ENCODE results near the gene RNF169. TPM values are rescaled to one million over a fixed set of nuclear protein-coding genes. Genes with fewer than 3 reads are reported as not detected.

RNF169 gene
- total RNA-seq, 1 donor from 2014 or later, result 20.9 TPM

DNA sequence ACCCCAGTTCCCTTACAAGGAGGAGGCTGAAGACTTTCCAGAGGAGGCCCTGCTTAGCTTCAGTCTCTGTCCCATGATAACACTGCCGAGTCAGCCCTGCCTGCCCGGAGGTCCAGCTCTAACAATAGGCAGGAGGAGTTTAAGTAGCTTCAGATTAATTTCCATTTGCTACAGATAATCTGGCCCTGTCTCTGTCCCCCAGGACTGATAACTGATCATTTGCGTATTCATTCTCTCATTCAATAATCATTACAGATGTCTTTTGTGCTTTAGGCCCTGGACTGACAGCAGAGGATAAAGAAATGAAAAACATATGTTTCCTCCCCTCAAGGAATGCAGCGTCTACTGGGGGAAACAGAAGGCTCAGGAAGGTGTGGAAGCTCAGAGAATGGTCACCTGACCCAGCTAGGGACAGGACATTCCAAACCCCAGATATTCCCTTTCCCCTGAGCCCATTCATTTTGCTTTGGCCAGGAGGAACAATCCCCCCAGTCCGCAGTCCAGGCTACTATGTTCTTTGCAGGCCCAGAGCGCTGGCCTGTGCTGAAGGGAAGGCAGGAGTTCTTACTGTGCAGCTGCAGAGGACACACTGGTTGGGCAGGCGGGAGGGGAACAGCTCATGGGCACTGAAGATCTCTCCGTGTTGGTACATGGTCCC lies 38.2 kb upstream of the RNF169 start:
- TF ChIP-seq, protein P1, sequence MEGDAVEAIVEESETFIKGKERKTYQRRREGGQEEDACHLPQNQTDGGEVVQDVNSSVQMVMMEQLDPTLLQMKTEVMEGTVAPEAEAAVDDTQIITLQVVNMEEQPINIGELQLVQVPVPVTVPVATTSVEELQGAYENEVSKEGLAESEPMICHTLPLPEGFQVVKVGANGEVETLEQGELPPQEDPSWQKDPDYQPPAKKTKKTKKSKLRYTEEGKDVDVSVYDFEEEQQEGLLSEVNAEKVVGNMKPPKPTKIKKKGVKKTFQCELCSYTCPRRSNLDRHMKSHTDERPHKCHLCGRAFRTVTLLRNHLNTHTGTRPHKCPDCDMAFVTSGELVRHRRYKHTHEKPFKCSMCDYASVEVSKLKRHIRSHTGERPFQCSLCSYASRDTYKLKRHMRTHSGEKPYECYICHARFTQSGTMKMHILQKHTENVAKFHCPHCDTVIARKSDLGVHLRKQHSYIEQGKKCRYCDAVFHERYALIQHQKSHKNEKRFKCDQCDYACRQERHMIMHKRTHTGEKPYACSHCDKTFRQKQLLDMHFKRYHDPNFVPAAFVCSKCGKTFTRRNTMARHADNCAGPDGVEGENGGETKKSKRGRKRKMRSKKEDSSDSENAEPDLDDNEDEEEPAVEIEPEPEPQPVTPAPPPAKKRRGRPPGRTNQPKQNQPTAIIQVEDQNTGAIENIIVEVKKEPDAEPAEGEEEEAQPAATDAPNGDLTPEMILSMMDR (IDR thresholded peaks at IDR 0.05), result no peak
- TF ChIP-seq POLR2AphosphoS5 (IDR thresholded peaks at IDR 0.05; ENCODE audit: insufficient read depth in 1 of 2, low read depth in 1 of 2), result no peak
- no peak for TF ChIP-seq POLR2A (IDR thresholded peaks at IDR 0.05)
- H3K36me3 ChIP-seq, result no peaks in the 10 kb centered on the region
- no peak overlapping the region for H3K4me3 ChIP-seq
- no peaks in the 10 kb centered on the region for H3K27me3 ChIP-seq
- H3K9me3 ChIP-seq, result no peaks in the 10 kb centered on the region
- intact Hi-C loops (cut with DNase I), result no loop called here
- DNase-seq (ENCODE audit: extremely low spot score in 2 of 2), result no peak
- H3K27ac ChIP-seq, result no peak overlapping the region
- no peaks in the 10 kb centered on the region for H3K4me1 ChIP-seq

DNA sequence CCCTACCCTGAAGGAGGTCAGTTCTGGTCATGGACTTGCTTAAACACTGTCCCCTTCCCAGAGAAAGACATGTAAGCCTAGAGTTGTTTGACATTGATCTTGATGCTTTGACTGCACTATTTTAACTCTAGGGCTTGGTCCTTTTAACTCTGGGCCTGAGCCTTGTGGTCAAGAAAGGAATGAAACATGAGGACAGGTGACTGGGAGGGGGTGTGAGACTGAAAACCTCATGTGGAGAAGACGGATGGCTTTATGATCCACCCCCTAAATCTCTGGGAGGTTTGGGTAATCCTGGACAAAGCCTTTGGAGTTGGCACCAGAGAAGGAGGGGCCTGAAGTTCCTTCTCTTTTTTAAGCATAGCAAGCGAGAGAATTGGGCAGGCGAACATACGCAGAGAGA lies 35.0 kb upstream of the RNF169 start:
- Histone ChIP-seq H3K27ac (no peak overlapping the region), H3K4me1 (no peaks in the 10 kb centered on the region), H3K9me3 (no peaks in the 10 kb centered on the region), H3K27me3 (no peaks in the 10 kb centered on the region), H3K36me3 (no peaks in the 10 kb centered on the region), H3K4me3 (no peak overlapping the region)
- TF ChIP-seq, protein P1 (IDR thresholded peaks at IDR 0.05), result no peak
- TF ChIP-seq POLR2A (IDR thresholded peaks at IDR 0.05) (no peak), POLR2AphosphoS5 (IDR thresholded peaks at IDR 0.05; ENCODE audit: insufficient read depth in 1 of 2, low read depth in 1 of 2) (no peak)
- DNase-seq (ENCODE audit: extremely low spot score in 2 of 2), result no peak
- intact Hi-C loops (cut with DNase I), result no loop called here

DNA sequence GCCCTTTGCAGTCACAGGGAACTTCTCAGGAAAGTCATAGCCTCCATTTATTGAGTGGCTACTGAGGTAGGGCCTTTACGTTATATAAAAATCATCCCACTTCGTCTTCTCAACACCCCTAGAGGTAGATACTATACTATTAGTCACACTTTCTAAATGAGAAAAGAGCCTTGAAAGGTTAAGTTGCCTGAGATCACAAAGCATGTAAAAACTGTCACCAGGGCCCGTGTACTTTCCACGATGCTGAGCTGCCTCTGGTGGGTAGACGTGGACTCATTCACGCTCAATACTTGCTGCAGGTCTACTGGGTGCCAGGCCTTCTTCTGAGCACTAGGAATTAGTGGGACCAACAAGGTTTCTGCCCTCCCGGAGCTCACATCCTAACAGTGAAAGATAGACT lies 33.7 kb upstream of the RNF169 start:
- no peak for DNase-seq (ENCODE audit: extremely low spot score in 2 of 2)
- H3K27ac ChIP-seq, result no peak overlapping the region
- no peak for TF ChIP-seq POLR2A (IDR thresholded peaks at IDR 0.05)
- no peak for TF ChIP-seq POLR2AphosphoS5 (IDR thresholded peaks at IDR 0.05; ENCODE audit: insufficient read depth in 1 of 2, low read depth in 1 of 2)
- TF ChIP-seq, protein P1 (IDR thresholded peaks at IDR 0.05), result no peak
- H3K4me3 ChIP-seq, result no peak overlapping the region
- peaks cover 3% of the 10 kb centered on the region for H3K4me1 ChIP-seq
- H3K36me3 ChIP-seq, result no peaks in the 10 kb centered on the region
- H3K9me3 ChIP-seq, result no peaks in the 10 kb centered on the region
- H3K27me3 ChIP-seq, result no peaks in the 10 kb centered on the region
- intact Hi-C loops (cut with DNase I), result no loop called here

DNA sequence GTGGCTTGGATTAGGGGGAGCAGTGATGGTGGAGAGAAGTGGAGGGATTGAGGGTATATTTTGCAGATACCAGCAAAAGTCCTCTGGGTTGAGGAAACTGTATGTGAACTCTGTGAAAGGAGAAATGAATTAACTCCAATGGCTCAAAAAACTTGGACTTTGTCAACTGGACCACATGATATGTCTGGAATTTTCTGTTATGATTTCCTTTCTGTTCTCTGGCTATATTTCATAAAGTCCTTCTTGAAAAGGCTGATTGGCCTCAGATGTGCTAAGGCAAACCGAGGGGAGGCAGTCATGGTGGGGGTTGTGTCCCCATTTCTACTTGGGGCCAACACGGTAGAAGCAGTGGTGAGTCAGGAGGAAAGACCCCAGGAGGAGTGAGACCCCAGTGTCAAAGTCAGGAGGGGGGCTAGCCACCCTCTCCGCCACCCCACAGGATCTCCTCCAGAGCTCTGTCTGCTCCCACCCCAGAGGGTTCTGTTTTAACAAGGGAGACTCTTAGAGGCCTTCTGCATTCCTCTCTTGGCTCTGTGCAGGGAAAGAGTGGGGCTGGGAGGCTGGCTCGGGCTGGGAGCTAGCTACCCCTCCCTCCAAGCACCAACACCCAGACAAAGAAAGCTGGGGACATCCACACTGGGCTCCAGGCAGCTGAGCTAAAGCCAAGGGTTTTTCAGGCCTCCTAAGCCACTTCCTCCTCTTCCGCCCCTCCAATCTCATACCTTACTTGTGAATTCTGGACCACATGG lies 31.3 kb upstream of the RNF169 start:
- H3K4me1 ChIP-seq, result peaks cover 18% of the 10 kb centered on the region
- no peaks in the 10 kb centered on the region for H3K36me3 ChIP-seq
- H3K4me3 ChIP-seq, result no peak overlapping the region
- no peaks in the 10 kb centered on the region for H3K9me3 ChIP-seq
- no peaks in the 10 kb centered on the region for H3K27me3 ChIP-seq
- intact Hi-C loops (cut with DNase I), result no loop called here
- no peak for DNase-seq (ENCODE audit: extremely low spot score in 2 of 2)
- H3K27ac ChIP-seq, result no peak overlapping the region
- TF ChIP-seq, protein P1 (IDR thresholded peaks at IDR 0.05), result no peak

DNA sequence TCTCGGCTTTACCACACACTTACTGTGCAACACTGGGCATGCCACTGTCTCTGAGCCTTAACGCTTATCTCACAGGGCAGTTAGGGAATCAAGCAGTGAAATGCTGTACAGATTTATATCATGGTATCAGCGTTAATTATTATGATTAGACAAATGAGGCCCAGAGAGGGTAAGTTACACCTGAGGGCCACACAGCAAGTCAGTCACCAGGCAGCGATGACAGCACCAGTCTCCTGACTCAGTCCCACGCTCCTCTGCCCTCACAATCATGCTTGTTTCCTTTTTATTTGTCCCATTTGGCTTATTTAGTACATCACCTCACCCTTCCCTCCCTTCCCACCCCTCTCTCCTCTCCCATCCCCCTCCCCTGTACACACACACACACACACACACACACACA lies 29.6 kb upstream of the RNF169 start:
- intact Hi-C loops (cut with DNase I), result no loop called here
- Histone ChIP-seq H3K4me3 (no peak overlapping the region), H3K36me3 (no peaks in the 10 kb centered on the region), H3K9me3 (no peaks in the 10 kb centered on the region), H3K27ac (no peak overlapping the region), H3K4me1 (peaks cover 18% of the 10 kb centered on the region), H3K27me3 (no peaks in the 10 kb centered on the region)
- no peak for DNase-seq (ENCODE audit: extremely low spot score in 2 of 2)
- TF ChIP-seq POLR2A (IDR thresholded peaks at IDR 0.05), result no peak
